Lower lobe of right lung (tissue), 2 donors: ENCODE data around the gene PANX3. TPM values are rescaled to one million over a fixed set of nuclear protein-coding genes. Genes with fewer than 3 reads are reported as not detected.
A peak's percentile ranks its signal among the peaks of the same experiment; 100 is the strongest.

ENCODE experiments used
- ATAC-seq, 2 donors: fragments of 200-7000 bp; cut with Tn5 transposase; one replicate each; pipeline ENCODE4 v1.9.1; 2020 to 2022; ENCODE audit warnings: mild to moderate bottlenecking in 2 of 2, moderate library complexity in 2 of 2
- DNase-seq: peaks from one replicate; pipeline ENCODE4 v3.0.0-alpha.2; 2020
- H3K27ac ChIP-seq: fragments of 200-600 bp; one replicate; pipeline ENCODE4 v1.8.0; 2022
- H3K27me3 ChIP-seq: fragments of 200-600 bp; one replicate; pipeline ENCODE4 v1.8.0; 2022; ENCODE audit warnings: low read depth
- H3K36me3 ChIP-seq: fragments of 200-600 bp; one replicate; pipeline ENCODE4 v1.8.0; 2022; ENCODE audit warnings: mild to moderate bottlenecking
- H3K4me1 ChIP-seq: fragments of 200-600 bp; one replicate; pipeline ENCODE4 v1.8.0; 2022
- H3K4me3 ChIP-seq: fragments of 200-600 bp; one replicate; pipeline ENCODE4 v1.8.0; 2022; ENCODE audit warnings: mild to moderate bottlenecking
- H3K9me3 ChIP-seq: fragments of 200-600 bp; one replicate; pipeline ENCODE4 v1.8.0; 2022
- CTCF ChIP-seq: fragments of 200-600 bp; IDR thresholded peaks from one replicate; pipeline ENCODE4 v1.8.0; 2022; ENCODE audit warnings: antibody characterized with exemption, mild to moderate bottlenecking
- intact Hi-C: fragments of 100-400 bp; cut with DNase I; formaldehyde crosslinking; loops from one replicate; pipeline ENCODE4 v1.11.0; 2022
- total RNA-seq: library from RNA; stranded (reverse); fragmentation: NEBNext Ultra II Directional; extraction: Animal tissue kit (Norgen Biotek cat#: 25700); gene quantifications from one replicate; pipeline ENCODE4 v1.2.1, GENCODE V29; 2021
- donor health status: DM: no; HTN: yes; CAD: no; lungs with severe emphysema.

Gene PANX3
- total RNA-seq, 1 donor from 2014 or later: not detected

- intact Hi-C loops: no loop called here
Measured at GRCh38 chr11:124646148-124646547, 34.9 kb downstream of the PANX3 start.

DNA sequence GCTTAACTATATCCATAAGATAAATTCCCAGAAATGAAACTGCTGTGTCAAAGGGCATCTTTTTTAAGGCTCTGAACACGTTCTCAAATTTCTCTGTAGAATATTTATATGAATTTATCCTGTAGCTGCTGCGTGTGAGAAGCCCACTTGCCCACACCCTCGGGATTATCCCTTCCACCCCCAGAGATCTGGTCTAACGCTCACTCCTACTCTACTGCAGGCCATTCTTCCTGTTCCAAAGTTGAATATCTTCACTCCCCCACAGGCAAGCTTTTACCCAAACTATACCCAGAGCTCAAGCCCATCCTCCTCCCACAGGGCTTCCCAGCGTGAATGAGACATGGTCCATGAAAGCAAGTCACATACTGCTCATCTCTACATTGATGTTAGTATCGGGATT, 37.4 kb downstream of the PANX3 start:
- Histone ChIP-seq H3K27me3 (no peaks in the 10 kb centered on the region), H3K9me3 (no peaks in the 10 kb centered on the region), H3K27ac (no peak overlapping the region), H3K4me1 (peaks cover 7% of the 10 kb centered on the region), H3K36me3 (peaks cover 41% of the 10 kb centered on the region), H3K4me3 (no peak overlapping the region)
- no peak for TF ChIP-seq CTCF
- intact Hi-C loops: no loop called here
- DNase-seq: no peak
- ATAC-seq: no peak

More at GRCh38 chr11:124646148-124646547, 34.9 kb downstream of the PANX3 start:
- Histone ChIP-seq H3K4me1 (peaks cover 7% of the 10 kb centered on the region), H3K9me3 (no peaks in the 10 kb centered on the region), H3K4me3 (no peak overlapping the region), H3K27ac (no peak overlapping the region), H3K27me3 (no peaks in the 10 kb centered on the region), H3K36me3 (peaks cover 24% of the 10 kb centered on the region)
- DNase-seq (no peak), ATAC-seq (no peak)
- TF ChIP-seq CTCF: no peak

- Histone ChIP-seq H3K27me3 (no peaks in the 10 kb centered on the region), H3K4me1 (no peaks in the 10 kb centered on the region), H3K4me3 (no peak overlapping the region), H3K27ac (no peak overlapping the region), H3K9me3 (no peaks in the 10 kb centered on the region), H3K36me3 (peaks cover 26% of the 10 kb centered on the region)
- peak; percentile 79 to 86 for ATAC-seq
- intact Hi-C loops: no loop called here
- no peak for TF ChIP-seq CTCF
- DNase-seq: no peak
Measured at GRCh38 chr11:124656774-124657630, 45.8 kb downstream of the PANX3 start.

GRCh38 chr11:124657904-124658303, 46.7 kb downstream of the PANX3 start:
- Histone ChIP-seq H3K27ac (no peak overlapping the region), H3K4me3 (no peak overlapping the region), H3K4me1 (no peaks in the 10 kb centered on the region), H3K27me3 (no peaks in the 10 kb centered on the region), H3K9me3 (no peaks in the 10 kb centered on the region), H3K36me3 (peaks cover 23% of the 10 kb centered on the region)
- TF ChIP-seq CTCF: no peak
- intact Hi-C loops: no loop called here
- no peak for DNase-seq
- no peak for ATAC-seq

GRCh38 chr11:124658501-124658900, 47.3 kb downstream of the PANX3 start:
- no peak for TF ChIP-seq CTCF
- ATAC-seq: no peak

More at GRCh38 chr11:124658501-124658900, 47.3 kb downstream of the PANX3 start:
- Histone ChIP-seq H3K36me3 (peaks cover 17% of the 10 kb centered on the region), H3K27ac (no peak overlapping the region), H3K4me3 (no peak overlapping the region), H3K27me3 (no peaks in the 10 kb centered on the region), H3K9me3 (no peaks in the 10 kb centered on the region), H3K4me1 (no peaks in the 10 kb centered on the region)
- intact Hi-C loops: no loop called here
- no peak for DNase-seq
